Suprapubic skin (tissue), 4 donors: ENCODE data around the gene CEP76. TPM values are rescaled to one million over a fixed set of nuclear protein-coding genes. Genes with fewer than 3 reads are reported as not detected.

Experiments
- DNase-seq, 2 donors: peaks; one replicate each; pipeline ENCODE4 v3.0.0-alpha.2; 2019; ENCODE audit warnings: low spot score in 2 of 2
- H3K27ac ChIP-seq: fragments of 200-600 bp; sonication (generic); one replicate; pipeline ENCODE4 v1.5.1; 2019
- H3K27me3 ChIP-seq: fragments of 200-600 bp; sonication (generic); one replicate; pipeline ENCODE4 v1.5.1; 2019
- H3K36me3 ChIP-seq: fragments of 200-600 bp; sonication (generic); one replicate; pipeline ENCODE4 v1.5.1; 2019
- H3K4me1 ChIP-seq: fragments of 200-600 bp; sonication (generic); one replicate; pipeline ENCODE4 v1.5.1; 2019
- H3K4me3 ChIP-seq: fragments of 200-600 bp; sonication (generic); one replicate; pipeline ENCODE4 v1.5.1; 2019; ENCODE audit warnings: mild to moderate bottlenecking
- H3K9me3 ChIP-seq: fragments of 200-600 bp; sonication (generic); one replicate; pipeline ENCODE4 v1.5.1; 2019
- CTCF ChIP-seq, 2 donors: fragments of 200-600 bp in 1 of 2; fragments of 450-650 bp in 1 of 2; sonication (generic) in 1 of 2; IDR thresholded peaks; one replicate each; pipeline ENCODE4 v1.5.1; 2016 to 2019; ENCODE audit warnings: antibody characterized with exemption in 2 of 2, mild to moderate bottlenecking in 1 of 2, moderate library complexity in 1 of 2
- EP300 ChIP-seq: sonication (generic); formaldehyde crosslinking; IDR thresholded peaks from one replicate; pipeline ENCODE4 v1.6.1; 2017; ENCODE audit warnings: antibody characterized with exemption
- POLR2A ChIP-seq, 2 donors: fragments of 450-650 bp; IDR thresholded peaks; one replicate each; pipeline ENCODE4 v1.6.1; 2017; ENCODE audit warnings: antibody characterized with exemption in 2 of 2, mild to moderate bottlenecking in 2 of 2, moderate library complexity in 2 of 2
- POLR2AphosphoS5 ChIP-seq, 3 donors: sonication (generic); formaldehyde crosslinking; IDR thresholded peaks; one replicate each; pipeline ENCODE4 v1.6.1; 2017; ENCODE audit warnings: antibody characterized with exemption in 3 of 3
- WGBS: methylation state at CpG from one replicate; pipeline ENCODE4 v1.1.5; 2018; 5-methylcytosine and 5-hydroxymethylcytosine counted together
- total RNA-seq, 4 donors: library from RNA; depleted of rRNA; stranded (reverse); fragments of >200 nt; gene quantifications; one replicate each; pipeline ENCODE4 v1.1.0, GENCODE V29; 2016

CEP76 gene
- total RNA-seq, result 10 to 100 TPM in 2 of 4 donors, 1 to 10 TPM in 2; 6.5 to 14.8 (median 11.3) TPM

- peak; percentile 92 to 93 for DNase-seq
- H3K27ac ChIP-seq, result peak within 1 kb of the TSS; percentile 98
- no peaks in the 10 kb centered on the region for H3K9me3 ChIP-seq
- WGBS, result 0% methylated on average over 29 of the region's 89 CpGs
- H3K27me3 ChIP-seq, result no peaks in the 10 kb centered on the region
- TF ChIP-seq POLR2AphosphoS5 (IDR thresholded peaks at IDR 0.05), result peak in 2 of 3 donors; percentile 39 to 86
- TF ChIP-seq POLR2A (IDR thresholded peaks at IDR 0.05), result peak in 1 of 2 donors; percentile 66
- TF ChIP-seq CTCF (IDR thresholded peaks at IDR 0.05), result no peak
- no peak for TF ChIP-seq EP300
- peaks cover 4% of the 10 kb centered on the region for H3K36me3 ChIP-seq
- peaks cover 35% of the 10 kb centered on the region for H3K4me1 ChIP-seq
- H3K4me3 ChIP-seq, result peak within 1 kb of the TSS; percentile 95
These were observed at the start of gene CEP76, which contains the start of gene PSMG2 for GRCh38 chr18:12702221-12703095. CEP76 (minus strand) TSS chr18:12702723; CDS start chr18:12702548, 175 bp downstream. PSMG2 (plus strand) TSS chr18:12703042; CDS start chr18:12703108, 66 bp downstream.

GRCh38 chr18:12751891-12752290 is 49.4 kb upstream of the CEP76 start:
- DNase-seq, result no peak
- TF ChIP-seq POLR2A (IDR thresholded peaks at IDR 0.05) (no peak), POLR2AphosphoS5 (IDR thresholded peaks at IDR 0.05) (no peak), CTCF (IDR thresholded peaks at IDR 0.05) (no peak), EP300 (no peak)
- no peak overlapping the region for H3K4me3 ChIP-seq
- no peaks in the 10 kb centered on the region for H3K27me3 ChIP-seq
- H3K36me3 ChIP-seq, result no peaks in the 10 kb centered on the region
- no peaks in the 10 kb centered on the region for H3K4me1 ChIP-seq
- WGBS, result 66% methylated on average over 4 of the region's 4 CpGs
- no peak overlapping the region for H3K27ac ChIP-seq
- no peaks in the 10 kb centered on the region for H3K9me3 ChIP-seq

- no peaks in the 10 kb centered on the region for H3K4me1 ChIP-seq
- no peak overlapping the region for H3K4me3 ChIP-seq
- WGBS, result 93% methylated on average over 5 of the region's 5 CpGs
- no peak for TF ChIP-seq CTCF (IDR thresholded peaks at IDR 0.05)
- no peak for TF ChIP-seq POLR2AphosphoS5 (IDR thresholded peaks at IDR 0.05)
- no peak for TF ChIP-seq POLR2A (IDR thresholded peaks at IDR 0.05)
- TF ChIP-seq EP300, result no peak
- no peaks in the 10 kb centered on the region for H3K36me3 ChIP-seq
- H3K27ac ChIP-seq, result no peak overlapping the region
- DNase-seq, result no peak
- no peaks in the 10 kb centered on the region for H3K27me3 ChIP-seq
- no peaks in the 10 kb centered on the region for H3K9me3 ChIP-seq
These were observed 49.0 kb upstream of the CEP76 start for GRCh38 chr18:12751503-12751884.

GRCh38 chr18:12750715-12751502 is 48.4 kb upstream of the CEP76 start:
- Histone ChIP-seq H3K27me3 (no peaks in the 10 kb centered on the region), H3K27ac (no peak overlapping the region), H3K36me3 (no peaks in the 10 kb centered on the region), H3K4me3 (no peak overlapping the region), H3K9me3 (no peaks in the 10 kb centered on the region), H3K4me1 (no peaks in the 10 kb centered on the region)
- no peak for DNase-seq
- WGBS, result 84% methylated on average over 9 of the region's 18 CpGs
- no peak for TF ChIP-seq EP300
- TF ChIP-seq CTCF (IDR thresholded peaks at IDR 0.05), result no peak
- no peak for TF ChIP-seq POLR2A (IDR thresholded peaks at IDR 0.05)
- TF ChIP-seq POLR2AphosphoS5 (IDR thresholded peaks at IDR 0.05), result no peak
